Measurements from ENCODE around the gene CRADD.
A peak's percentile ranks its signal among the peaks of the same experiment; 100 is the strongest.
"Not testable (repeated sequence)": the region's sequence is repeated elsewhere in the genome, so short reads cannot be mapped to it uniquely, and the experiment has no call there.

CRADD gene

DNA sequence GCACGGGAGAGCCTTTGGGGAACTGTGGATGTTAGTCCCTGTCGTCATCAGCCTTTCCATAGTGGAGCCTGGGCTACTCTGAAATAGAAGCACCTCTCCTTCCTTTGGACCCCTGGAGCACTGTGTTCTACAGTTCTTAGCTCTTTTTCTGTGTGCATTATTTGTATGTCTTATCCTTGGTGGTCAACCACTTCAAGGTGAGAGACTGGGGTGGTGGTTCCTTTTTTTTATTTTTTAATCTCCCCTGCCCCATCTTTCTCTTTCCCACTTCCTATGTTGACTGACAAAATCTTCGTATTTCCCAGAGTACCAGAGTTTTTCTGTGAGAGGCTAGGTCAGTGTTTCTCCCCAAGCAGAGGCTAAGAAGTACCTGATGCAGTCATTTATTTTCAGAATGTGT, 111.7 kb downstream of the CRADD start:
- DNase-seq = no peak

DNA sequence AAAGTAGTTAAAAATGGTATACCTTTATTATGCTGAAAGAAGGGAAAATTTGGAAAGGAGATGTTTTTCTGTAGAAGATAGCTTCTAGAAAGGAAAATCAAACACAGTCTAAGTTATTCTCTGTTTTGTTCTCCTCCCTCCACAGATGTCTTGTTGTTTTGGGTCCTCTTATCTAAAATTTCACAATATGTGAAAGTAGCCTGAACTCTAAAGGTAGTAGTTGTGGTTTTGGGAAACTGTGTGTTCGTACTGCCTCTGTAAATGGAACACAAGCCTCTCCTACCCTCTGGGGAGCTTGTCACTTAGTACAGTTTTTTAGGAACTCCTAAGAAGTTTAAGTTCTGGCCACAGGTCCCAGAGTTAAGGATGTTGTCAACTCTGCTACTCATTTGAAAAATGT, 112.6 kb downstream of the CRADD start:
- no peak for DNase-seq

DNA sequence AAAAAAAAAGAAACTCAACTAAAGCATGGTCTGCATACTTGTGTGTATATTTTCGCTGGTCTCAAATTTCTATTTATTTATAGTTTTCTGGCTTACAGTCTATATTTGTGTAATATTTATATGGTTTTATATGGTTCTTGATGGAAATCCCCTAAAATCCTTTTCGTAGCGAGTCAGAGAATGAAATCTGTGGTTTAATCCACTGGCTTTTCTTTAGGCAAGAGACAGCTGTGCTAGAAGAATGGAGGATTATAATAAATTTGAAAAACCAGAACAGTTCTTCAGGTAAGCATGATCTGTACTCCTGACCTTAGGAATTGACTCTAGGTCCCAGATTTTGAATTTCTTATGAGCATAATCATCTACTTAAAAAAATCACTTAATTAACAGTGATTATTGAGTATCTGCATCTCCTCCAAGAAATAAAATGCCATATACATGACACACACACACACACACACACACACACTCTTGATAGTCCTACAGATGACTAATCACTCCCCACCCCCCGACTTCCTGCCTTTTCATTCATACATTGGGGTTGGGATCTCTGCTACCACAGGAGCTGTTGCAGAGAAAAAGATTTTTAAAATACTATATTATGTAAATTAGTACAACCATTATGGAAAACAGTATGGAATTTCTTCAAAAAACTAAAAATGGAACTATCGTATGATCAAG, 113.4 kb downstream of the CRADD start:
- no peak for DNase-seq

DNA sequence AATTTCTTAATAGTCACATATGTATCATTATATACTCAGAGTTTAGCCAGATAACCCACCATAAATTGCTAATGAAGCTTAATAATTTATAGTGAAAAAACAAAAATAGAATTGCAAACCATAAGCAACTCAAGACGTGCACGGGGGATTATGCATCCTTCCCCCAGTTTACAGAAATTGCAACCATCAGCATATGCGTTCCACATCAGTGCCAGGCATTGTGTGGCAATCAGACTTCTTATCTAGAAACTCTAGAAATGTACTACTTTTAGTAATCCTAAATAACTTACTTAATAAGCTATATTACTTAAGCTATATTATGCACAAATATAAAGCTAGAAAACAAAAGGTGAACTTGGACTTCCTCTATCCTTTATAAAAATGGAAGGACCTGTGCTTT, 115.8 kb downstream of the CRADD start:
- DNase-seq = no peak

DNA sequence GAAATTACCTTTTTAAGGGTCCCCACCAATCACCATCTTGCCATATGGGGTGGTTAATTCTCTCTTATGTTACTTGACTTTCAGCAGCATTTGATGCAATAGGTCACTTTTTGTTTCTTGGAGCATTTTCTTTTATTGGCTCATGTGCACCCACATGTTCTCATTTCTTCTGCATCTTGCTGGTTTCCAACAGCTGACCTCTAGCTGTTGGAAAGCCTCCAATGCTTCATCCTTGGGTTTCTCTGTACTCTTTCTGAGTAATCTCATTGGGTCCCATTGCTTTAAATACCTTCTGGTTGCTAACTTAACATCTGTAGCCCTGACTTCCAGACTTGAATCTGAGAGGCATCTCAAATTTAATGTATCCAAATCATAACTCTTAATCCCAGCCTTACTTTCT, 116.8 kb downstream of the CRADD start:
- DNase-seq = no peak

DNA sequence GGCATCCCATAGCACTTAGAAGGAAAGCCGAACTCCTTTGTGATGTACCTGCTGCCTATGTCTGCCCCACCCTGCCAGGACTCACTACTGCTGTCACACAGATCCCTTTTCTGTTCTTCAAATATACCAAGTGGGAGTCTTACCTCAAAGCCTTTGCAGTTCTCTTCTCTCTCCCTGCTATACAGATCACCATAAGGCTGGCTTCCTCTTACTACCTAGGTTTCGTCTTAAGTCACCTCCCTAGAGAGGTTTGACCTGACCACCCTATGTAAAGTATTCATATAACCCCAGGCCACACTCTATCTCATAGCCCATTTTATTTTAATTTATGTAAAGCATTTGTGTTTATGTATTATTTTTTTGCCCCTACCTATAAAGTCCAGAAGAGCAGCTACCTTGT, 117.6 kb downstream of the CRADD start:
- DNase-seq = no peak

DNA sequence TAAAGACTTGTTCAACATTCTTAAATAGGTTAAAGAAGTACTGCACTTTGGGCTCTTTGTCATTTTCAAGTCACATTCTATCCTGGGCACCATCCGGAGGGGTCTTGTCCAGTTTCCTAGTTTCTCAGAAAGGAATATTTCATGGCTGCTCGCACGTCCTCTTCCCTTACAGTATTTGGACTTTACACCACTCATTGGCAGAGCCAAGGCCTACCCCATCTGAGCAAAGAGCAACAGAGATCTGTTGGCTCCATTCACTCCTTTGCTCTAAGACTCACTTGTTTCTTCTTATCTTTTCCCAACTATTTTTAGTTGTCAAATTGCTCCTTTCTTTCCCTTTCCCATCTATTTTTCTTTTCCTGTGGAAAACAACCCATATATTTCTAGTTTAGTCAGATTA, 118.2 kb downstream of the CRADD start:
- no peak for DNase-seq

DNA sequence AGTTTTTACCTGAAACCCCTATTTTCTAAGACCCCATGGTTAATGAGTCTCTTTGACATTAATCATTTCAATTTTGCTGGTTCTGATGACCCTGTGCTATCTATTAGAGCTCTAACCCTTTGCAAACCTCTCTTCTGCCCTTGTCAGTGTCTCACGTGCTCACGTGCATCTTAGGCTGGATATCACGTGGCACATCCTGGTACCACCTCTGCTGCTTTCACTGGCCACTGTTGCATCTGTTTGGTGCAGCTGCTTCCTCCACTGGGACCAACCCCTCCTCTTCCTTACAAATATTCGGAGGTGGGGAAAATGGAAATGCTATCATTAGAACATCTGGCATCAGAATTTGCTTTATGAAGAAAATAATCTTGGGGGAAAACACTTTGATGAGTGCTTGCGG, 119.6 kb downstream of the CRADD start:
- no peak for DNase-seq

DNA sequence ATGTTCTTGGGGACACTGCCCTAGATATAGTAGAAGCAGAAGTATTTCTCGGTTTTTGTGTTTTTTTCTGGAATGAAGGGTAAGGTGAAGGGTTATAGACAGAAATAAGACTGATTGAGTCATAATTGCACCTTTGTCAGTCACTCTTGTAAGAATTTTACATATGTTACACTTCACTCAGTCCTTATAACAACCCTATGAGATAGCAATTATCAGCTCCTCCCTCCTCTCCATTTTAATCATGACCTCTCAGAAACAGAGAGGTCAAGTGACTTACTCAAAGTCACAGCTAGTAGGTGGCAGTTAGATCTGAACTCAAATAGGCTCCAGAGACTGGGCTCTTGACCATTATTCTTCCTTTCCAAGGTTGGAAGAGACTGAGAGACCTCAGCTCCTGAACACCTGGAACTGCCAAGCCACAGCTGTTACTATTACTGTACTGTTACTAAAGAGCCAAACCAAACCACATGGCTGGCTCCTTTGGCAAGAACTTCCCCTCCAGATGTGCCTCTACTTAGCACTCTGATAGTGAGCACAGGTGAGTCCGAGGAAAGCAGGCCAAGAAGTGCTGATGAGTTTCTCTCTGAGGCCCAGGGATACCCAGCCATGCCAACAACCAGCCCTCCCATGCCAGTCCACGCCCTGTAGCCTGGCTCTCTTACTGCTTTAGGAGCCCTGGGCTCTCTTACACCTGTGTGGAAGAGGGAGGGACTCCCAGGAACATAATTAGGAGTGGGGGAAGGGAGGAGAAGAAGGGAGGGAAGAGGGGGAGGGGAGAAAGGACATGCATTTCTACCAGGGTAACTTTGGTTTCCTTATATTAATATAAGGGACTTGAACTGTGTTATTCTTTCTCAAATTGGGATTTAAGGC, 121.3 kb downstream of the CRADD start:
- no peak for DNase-seq

DNA sequence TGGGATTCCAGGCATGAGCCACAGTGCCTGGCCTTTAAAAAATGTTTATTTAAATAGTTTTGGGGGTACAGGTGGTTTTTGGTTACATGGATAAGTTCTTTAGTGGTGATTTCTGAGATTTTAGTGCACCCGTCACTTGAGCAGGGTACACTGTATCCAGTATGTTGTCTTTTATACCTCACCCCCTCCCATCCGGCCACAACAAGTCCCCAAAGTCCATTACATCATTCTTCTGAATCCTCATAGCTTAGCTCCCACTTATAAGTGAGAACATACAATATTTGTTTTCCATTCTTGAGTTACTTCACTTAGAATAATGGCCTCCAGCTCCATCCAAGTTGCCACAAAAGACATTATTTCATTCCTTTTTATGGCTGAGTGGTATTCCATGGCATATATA, 124.5 kb downstream of the CRADD start:
- DNase-seq = not testable (repeated sequence)

DNA sequence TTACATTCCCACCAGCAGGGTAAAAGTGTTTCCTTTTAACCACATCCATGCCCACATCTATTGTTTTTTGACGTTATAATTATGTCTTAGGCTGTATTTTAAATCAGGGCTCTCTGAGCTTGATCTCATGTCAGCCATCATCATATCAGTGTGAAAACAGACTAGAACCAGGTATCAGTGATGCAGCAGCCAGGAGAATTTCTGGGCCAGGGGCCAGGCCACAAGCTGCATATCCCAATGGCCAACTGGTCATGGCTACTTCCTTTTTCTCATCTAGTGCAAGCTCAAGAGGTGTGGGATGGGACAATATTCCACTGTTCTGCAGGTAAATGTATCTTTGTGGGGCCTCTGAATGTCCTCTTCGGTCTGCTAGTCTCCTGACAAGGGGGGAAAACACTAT, 125.1 kb downstream of the CRADD start:
- DNase-seq = no peak

DNA sequence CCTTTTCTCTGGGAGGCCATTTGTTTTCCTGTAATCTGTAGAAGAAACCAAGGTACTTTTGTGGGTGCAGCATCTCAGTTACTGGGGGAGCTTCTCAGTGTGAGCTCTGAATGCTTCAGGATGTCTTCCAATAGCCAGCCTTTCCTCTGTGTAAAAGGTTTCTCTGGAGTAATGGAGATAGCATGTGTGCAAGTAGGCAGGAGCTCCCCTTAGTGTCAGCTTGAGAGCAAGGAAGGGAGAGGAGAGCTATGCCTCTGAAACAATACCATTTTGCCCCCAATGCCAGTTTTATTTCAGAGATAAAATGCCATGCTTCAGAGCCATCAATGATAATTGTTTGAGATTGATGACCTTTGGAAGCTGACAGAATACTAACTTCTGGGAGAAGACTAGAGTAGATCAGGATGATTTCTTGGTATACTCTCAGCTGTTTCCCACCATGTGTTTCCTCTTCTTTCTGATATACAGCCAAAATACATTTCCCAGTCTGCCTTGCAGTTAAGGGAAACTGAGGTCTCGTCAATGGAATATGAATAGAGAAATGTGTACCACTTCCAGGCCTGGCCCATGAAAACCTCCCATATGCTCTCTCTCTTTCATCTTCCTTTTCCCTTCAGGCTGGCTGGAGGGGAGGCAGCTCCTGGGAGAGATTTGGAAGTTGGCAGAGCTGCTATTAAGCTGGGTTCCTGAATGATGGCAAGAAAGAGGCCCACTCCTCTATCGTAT, 125.7 kb downstream of the CRADD start:
- no peak for DNase-seq

DNA sequence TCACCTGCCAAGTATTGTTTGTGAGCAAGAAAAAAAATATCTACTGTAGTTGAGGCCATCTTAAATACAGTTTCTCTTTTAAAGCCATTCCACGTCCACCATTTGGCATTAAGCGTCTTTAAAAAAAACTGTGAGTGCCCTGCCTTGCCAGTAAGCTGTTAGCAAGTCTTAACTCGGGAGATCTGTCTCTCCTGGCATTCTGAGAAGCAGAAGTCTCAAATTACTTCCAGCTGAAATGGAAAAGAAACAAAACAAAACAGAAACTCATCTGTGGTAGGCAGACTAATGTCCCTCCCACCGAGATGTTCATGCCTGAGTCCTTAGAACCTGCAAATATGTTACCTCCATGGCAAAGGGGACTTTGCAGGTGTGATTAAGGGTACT, 126.2 kb downstream of the CRADD start:
- no peak for DNase-seq

DNA sequence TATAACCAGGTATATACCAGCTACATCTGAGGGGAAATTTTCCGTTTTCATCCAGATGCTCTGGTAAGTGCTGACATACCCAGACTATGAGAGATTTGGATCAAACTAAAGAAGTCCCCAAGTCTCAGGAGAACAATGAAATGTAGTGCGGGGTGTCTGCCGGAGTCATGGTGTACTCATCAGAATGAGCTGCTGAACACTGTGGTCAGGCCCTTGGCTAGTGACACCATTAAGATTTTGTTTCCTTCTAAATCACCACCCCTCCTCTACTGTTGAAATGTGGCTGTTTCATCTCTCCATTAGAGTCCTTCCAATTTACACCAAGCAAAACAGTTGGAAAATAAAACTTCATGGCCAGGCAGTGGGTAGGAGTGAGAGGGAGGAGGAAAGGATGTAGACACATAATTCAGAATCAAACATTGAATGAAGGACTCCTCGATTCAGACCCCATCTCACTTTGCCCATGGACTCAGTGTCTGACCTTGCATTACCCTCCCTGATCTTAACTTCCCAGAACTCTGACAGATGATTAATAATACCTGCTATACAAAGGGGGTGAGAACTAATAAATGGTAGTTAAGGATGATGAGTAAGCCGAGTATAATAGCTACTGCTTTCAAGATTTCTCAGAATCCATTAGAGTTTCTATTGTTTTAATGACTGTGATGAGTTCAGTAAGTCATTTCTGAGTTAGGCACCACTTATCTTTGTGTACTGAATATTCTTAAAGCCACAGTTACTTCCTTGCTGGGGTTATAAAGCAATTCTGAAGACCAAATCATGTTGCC, 127.4 kb downstream of the CRADD start:
- DNase-seq = no peak

DNA sequence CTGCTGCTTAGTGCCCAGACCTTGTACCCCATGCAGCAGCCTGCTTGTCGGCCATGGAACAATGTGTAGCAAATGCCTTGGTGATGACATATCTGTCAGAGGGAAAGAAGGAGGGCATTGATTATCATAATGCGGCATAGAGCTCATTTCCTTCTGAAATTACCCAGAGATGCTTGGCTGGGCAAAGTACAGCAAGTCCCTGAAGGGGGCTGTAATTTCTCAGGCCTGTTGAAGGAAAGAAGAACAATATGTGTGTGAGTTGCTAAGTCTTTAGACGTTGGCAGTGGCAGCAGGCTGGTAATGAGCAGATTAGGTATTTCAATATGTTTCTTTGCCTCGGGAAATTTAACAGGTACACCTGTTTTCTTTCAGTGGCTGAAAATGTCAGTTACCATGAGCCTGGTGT, 128.6 kb downstream of the CRADD start:
- no peak for DNase-seq

DNA sequence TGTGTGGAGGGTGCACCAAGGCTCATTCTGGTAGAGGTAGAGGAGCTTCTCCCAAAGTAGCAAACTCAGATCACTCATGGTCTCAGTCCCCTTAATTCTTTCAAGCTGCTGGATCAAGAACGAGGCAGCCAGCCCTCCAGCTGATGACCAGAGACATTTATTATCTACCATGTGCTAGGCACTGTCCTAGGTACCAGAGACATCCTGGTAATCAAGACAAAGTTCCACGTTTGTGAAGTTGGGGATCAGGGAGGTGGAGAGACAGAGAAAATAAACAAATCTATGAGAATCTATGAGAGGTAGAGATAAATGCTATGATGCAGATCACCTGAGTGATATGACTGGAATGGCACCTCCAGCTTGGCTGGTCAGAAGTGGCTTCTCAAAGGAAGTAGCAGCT, 130.2 kb downstream of the CRADD start:
- no peak for DNase-seq

DNA sequence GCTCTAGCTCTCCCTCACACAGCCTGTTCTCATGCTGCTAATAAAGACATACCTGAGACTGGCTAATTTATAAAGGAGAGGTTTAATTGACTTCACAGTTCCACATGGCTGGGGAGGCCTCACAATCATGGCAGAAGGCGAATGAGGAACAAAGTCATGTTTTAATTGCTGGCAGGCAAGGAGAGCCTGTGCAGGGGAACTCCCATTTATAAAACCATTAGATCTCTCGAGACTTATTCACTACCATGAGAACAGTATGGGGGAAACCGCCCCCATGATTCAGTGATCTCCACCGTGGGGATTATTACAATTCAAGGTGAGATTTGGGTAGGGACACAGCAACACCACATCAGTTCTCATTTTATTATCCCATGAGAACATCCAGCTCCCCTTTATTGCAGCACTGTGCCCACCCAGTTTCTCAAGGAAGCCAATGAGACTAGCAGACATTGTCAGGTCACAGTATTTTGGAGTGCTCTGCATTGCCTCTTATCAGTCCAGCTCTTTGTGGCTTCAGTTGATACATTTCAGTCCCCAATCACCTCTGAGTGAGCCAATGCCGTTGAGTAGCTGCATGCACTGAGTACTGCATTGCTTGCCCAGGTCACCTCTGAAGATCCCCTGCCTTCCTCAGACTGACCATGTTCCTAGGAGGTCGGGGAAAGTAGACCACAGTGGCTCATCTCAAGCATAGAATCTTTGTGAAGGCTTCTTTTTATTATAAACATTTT, 131.2 kb downstream of the CRADD start:
- DNase-seq = no peak

DNA sequence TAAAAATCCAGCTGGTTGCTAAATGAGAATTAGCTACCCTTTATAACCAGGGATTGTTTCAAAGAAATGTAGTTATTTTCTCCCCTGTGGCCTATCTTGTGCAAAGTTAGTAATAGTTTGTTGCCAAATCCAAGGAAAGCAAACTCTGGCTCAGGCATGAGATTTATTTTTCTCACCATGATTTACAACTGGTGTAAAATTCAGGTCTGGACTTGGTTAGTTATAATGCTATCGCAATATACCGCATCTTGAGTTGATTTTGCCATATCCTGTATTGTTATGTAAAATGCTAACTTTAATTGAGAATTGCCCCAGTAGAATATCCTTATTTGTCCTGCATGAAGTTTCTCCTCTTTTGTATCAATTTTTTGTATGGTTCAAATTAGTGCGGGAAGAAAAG, 135.5 kb downstream of the CRADD start:
- DNase-seq = no peak

DNA sequence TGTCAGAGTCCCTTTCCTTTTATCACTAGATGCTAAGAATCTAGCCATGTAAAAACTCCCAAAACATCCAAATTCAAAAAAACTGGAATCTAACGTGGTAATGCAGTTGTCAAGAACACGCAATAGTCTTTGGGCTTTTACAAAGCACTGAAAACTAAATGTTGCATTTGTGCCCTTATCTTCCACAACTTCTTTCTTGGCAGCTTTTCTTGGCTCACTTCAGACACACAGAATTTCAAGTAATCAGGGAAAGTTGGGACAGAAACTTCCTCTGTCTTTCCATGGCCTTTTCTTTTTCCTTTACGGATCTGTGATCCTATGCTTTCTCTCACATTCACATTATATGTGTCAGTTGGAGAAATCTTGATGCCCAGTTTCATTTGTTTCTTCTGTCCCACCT, 136.0 kb downstream of the CRADD start:
- no peak for DNase-seq

DNA sequence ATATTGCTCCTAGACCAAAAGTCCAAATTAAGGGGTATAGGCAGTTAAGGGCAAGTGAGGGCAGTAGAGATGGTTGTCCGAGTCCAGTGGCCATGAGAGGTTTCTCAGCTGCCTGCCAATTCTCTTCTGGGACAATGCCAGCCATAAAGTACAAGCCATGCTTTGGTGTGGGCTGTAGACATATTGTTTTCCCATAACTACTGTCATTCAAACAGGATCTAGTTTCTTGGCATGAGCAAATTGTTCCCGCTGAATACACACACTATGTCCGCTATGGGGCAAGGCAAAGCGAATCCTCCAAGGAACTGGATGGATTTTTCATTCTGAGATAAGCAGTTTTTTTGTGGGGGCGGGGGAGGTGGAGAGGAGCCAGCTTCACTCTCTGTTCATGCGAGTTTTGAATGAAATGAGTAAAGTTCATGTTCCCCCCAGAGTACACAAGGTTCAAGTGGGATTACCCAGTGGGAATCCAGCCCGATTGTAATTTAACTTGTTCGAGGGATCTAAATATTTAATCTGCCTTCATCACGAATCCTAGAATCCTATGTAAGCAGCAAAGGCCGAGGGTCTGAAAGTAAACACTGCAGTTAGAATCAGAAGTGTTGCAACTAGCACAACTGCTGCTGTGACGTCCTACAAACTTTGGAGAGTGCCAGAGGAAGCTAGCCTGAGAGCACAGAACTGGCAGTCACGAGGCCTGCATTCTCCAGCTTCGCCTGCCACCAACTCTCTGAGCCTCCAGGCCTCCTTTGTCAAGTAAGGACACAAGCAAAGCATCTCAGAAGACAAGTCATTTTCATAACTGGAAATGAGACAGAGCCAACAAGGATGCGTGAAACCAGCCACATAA, 137.0 kb downstream of the CRADD start:
- DNase-seq = peak; percentile 49

DNA sequence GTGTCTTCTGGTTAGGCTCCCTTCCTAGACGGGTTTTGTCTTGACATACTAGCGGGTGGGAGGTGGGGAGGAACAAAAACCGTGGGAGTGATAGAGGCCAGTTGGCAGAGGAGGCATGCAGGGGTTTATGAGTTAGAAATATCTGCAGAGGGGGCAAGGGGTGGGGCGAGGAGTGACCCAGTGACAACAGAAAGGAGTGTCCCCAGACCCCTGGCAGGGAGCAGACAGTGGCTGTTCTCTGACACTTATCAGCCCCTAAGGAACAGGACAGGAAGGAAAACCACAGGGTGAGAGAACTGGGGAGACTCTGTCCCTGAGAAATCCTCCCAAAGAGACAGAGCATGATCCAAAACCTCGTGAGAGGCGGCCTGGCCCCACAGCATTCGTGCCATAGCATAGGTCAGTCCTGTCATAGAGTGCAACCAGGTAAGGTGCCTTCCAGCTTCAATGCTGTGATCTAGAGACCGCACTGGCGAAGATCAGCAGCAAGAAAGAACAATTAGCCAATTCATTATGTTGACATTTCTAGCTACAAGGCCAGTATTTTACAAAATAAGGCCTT, 141.4 kb downstream of the CRADD start:
- no peak for DNase-seq

Measured in left hindlimb (tissue), 1 donor.